SK-N-SH treated with all-trans-retinoic acid at 6 μM for 48 hours (cell line): ENCODE results near the gene PPP1CC.

Experiments used
- ARNTL ChIP-seq: fragments of 450-650 bp; formaldehyde crosslinking; IDR thresholded peaks from 2 replicates; pipeline ENCODE4 v1.5.0; 2020; ENCODE audit warnings: low read depth, mild to moderate bottlenecking, moderate library complexity, borderline replicate concordance
- CREB5 ChIP-seq: fragments of 250-450 bp; sonication (Bioruptor Pico); IDR thresholded peaks from 2 replicates; pipeline ENCODE4 v1.5.1; 2020; ENCODE audit warnings: low read depth, mild to moderate bottlenecking, moderate library complexity
- ESRRG ChIP-seq: fragments of 250-450 bp; sonication (Bioruptor Pico); IDR thresholded peaks from 2 replicates; pipeline ENCODE4 v1.6.1; 2021; ENCODE audit warnings: mild to moderate bottlenecking
- PATZ1 ChIP-seq: fragments of 250-450 bp; sonication (Bioruptor Pico); IDR thresholded peaks from 2 replicates; pipeline ENCODE4 v1.8.0; 2020; ENCODE audit warnings: mild to moderate bottlenecking, moderate library complexity, borderline replicate concordance
- POU6F1 ChIP-seq: fragments of 250-450 bp; sonication (Bioruptor Pico); IDR thresholded peaks from 2 replicates; pipeline ENCODE4 v1.8.0; 2021; ENCODE audit warnings: low read depth, mild to moderate bottlenecking, moderate library complexity, borderline replicate concordance
- RARB ChIP-seq: fragments of 250-450 bp; sonication (Bioruptor Pico); IDR thresholded peaks from 2 replicates; pipeline ENCODE4 v1.8.0; 2021; ENCODE audit warnings: mild to moderate bottlenecking, moderate library complexity
- TCF4 ChIP-seq: fragments of 250-450 bp; sonication (Bioruptor Pico); IDR thresholded peaks from 2 replicates; pipeline ENCODE4 v1.8.0; 2021; ENCODE audit warnings: mild to moderate bottlenecking, moderate library complexity, borderline replicate concordance
- ZFP3 ChIP-seq: fragments of 250-450 bp; sonication (Bioruptor Pico); IDR thresholded peaks from 2 replicates; pipeline ENCODE4 v1.5.0; 2020; ENCODE audit warnings: mild to moderate bottlenecking, moderate library complexity
- ZNF565 ChIP-seq: fragments of 450-650 bp; formaldehyde crosslinking; conservative IDR thresholded peaks from 2 replicates; pipeline ENCODE4 v1.5.0; 2020; ENCODE audit warnings: low read depth, mild to moderate bottlenecking, moderate library complexity
- ZNF70 ChIP-seq: fragments of 450-650 bp; formaldehyde crosslinking; IDR thresholded peaks from 2 replicates; pipeline ENCODE4 v1.5.0; 2020; ENCODE audit warnings: mild to moderate bottlenecking, moderate library complexity
- ZNF8 ChIP-seq: fragments of 450-650 bp; formaldehyde crosslinking; IDR thresholded peaks from 2 replicates; pipeline ENCODE4 v1.5.0; 2020; ENCODE audit warnings: mild to moderate bottlenecking, moderate library complexity

DNA sequence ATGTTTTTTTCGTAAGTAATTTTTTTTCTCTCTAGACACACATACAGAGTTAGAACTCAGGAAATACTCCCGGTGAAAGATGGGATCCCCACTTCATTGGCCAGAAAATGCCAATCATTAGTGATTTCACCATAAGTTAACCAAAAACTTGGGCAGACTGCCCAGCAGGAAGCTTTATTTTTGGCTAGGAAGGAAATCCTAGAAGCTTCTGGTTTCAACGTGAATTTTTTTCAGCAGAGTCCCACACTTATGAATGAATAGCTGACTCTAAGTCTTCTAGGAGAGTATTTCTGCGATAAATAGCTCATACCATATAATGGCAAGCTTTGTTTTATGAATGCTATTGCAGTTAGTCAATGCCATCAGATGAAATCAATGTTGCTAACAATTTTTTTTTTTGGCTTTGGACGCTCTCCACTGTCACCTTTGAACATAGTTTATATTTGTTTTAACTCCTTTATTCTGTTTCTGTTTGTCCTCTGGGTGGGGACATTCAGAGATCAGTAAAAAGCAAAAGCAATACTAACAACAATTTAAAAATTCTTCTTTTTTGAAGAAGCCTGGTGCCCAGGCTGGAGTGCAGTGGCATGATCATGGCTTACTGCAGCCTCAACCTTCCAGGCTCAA lies 9.5 kb downstream of the PPP1CC start:
- TF ChIP-seq ZNF565 (CRISPR knock-in tag) (no peak), POU6F1 (no peak), ZFP3 (CRISPR knock-in tag) (no peak), PATZ1 (CRISPR knock-in tag) (no peak), ARNTL (CRISPR knock-in tag) (no peak), ZNF8 (CRISPR knock-in tag) (no peak), CREB5 (CRISPR knock-in tag) (no peak), ZNF70 (CRISPR knock-in tag) (no peak), ESRRG (CRISPR knock-in tag) (no peak), TCF4 (CRISPR knock-in tag) (no peak), RARB (CRISPR knock-in tag) (no peak)
